ENCODE measurements around the gene PAOX. TPM values are rescaled to one million over a fixed set of nuclear protein-coding genes. Genes with fewer than 3 reads are reported as not detected.
"Not testable (repeated sequence)": the region's sequence is repeated elsewhere in the genome, so short reads cannot be mapped to it uniquely, and the experiment has no call there.

The PAOX gene
- total RNA-seq, 2 donors from 2014 or later = 9.7 to 11.1 TPM

- Histone ChIP-seq H3K9me3 (ENCODE audit: control insufficient read depth, low read length) (no peaks in the 10 kb centered on the region), H3K4me1 (ENCODE audit: control insufficient read depth, insufficient read depth, low read length) (no peaks in the 10 kb centered on the region), H3K9ac (ENCODE audit: extremely low read depth, low read length, poor library complexity, severe bottlenecking) (no peak overlapping the region), H3K36me3 (ENCODE audit: control insufficient read depth, insufficient read depth, low read length) (peaks cover 2% of the 10 kb centered on the region), H3K27me3 (ENCODE audit: control insufficient read depth, insufficient read depth, low read length, poor library complexity, severe bottlenecking) (peaks cover 55% of the 10 kb centered on the region), H3K4me3 (ENCODE audit: low read length) (no peak overlapping the region), H3K27ac (ENCODE audit: low read depth, low read length) (no peak overlapping the region)
- peaks cover 56% of the 10 kb centered on the region for H3K27me3 Mint-ChIP-seq (ENCODE audit: insufficient read depth)
- DNase-seq = no peak
- no peak for TF ChIP-seq CTCF (conservative IDR thresholded peaks at IDR 0.05)
- H3K4me1 Mint-ChIP-seq = no peaks in the 10 kb centered on the region
- no peak overlapping the region for H3K4me3 Mint-ChIP-seq
- H3K9me3 Mint-ChIP-seq = no peaks in the 10 kb centered on the region
- no peak overlapping the region for H3K27ac Mint-ChIP-seq
- H3K36me3 Mint-ChIP-seq (ENCODE audit: low read depth) = peaks cover 7% of the 10 kb centered on the region
- 71 to 80% methylated on average over 12 of the region's 12 CpGs for WGBS, 2 experiments (ENCODE audit: insufficient coverage in 1 of 2, insufficient read length in 1 of 2)
Observed at GRCh38 chr10:133375357-133376115, 3.5 kb upstream of the PAOX start.

DNA sequence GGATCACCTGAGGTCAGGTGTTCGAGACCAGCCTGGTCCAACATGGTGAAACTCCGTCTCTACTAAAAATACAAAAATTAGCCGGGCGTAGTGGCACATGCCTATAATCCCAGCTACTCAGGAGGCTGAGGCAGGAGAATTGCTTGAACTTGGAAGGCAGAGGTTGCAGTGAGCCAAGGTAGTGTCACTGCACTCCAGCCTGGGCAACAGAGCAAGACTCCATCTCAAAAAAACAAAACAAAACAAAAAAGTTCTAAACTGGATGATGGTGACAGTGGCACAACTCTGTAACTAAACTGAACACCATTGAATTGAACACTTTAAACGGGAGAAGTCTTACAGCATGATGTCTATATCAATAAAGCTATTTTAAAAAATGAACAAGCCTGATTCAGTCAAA is 2.9 kb upstream of the PAOX start:
- not testable (repeated sequence) for H3K4me3 Mint-ChIP-seq; H3K9me3 ChIP-seq (ENCODE audit: control insufficient read depth, low read length); H3K4me1 Mint-ChIP-seq; H3K27ac ChIP-seq (ENCODE audit: low read depth, low read length); H3K4me3 ChIP-seq (ENCODE audit: low read length); H3K36me3 ChIP-seq (ENCODE audit: control insufficient read depth, insufficient read depth, low read length); H3K36me3 Mint-ChIP-seq (ENCODE audit: low read depth); H3K9me3 Mint-ChIP-seq; DNase-seq; H3K9ac ChIP-seq (ENCODE audit: extremely low read depth, low read length, poor library complexity, severe bottlenecking); H3K4me1 ChIP-seq (ENCODE audit: control insufficient read depth, insufficient read depth, low read length); H3K27ac Mint-ChIP-seq
- H3K27me3 Mint-ChIP-seq (ENCODE audit: insufficient read depth) = peaks cover 56% of the 10 kb centered on the region
- 95 to 100% methylated on average over 5 of the region's 5 CpGs for WGBS, 2 experiments (ENCODE audit: insufficient coverage in 1 of 2, insufficient read length in 1 of 2)
- H3K27me3 ChIP-seq (ENCODE audit: control insufficient read depth, insufficient read depth, low read length, poor library complexity, severe bottlenecking) = peaks cover 55% of the 10 kb centered on the region

GRCh38 chr10:133377025-133377817 is 1.8 kb upstream of the PAOX start:
- H3K36me3 ChIP-seq (ENCODE audit: control insufficient read depth, insufficient read depth, low read length) = no peaks in the 10 kb centered on the region
- H3K27ac ChIP-seq (ENCODE audit: low read depth, low read length) = no peak overlapping the region
- no peaks in the 10 kb centered on the region for H3K4me1 Mint-ChIP-seq
- peaks cover 56% of the 10 kb centered on the region for H3K27me3 Mint-ChIP-seq (ENCODE audit: insufficient read depth)
- no peak overlapping the region for H3K27ac Mint-ChIP-seq
- no peaks in the 10 kb centered on the region for H3K9me3 ChIP-seq (ENCODE audit: control insufficient read depth, low read length)
- no peak overlapping the region for H3K4me3 ChIP-seq (ENCODE audit: low read length)
- peaks cover 55% of the 10 kb centered on the region for H3K27me3 ChIP-seq (ENCODE audit: control insufficient read depth, insufficient read depth, low read length, poor library complexity, severe bottlenecking)
- no peak overlapping the region for H3K4me3 Mint-ChIP-seq
- 90% methylated on average over 26 to 30 of the region's 30 CpGs for WGBS, 2 experiments (ENCODE audit: insufficient coverage in 1 of 2, insufficient read length in 1 of 2)
- peaks cover 5% of the 10 kb centered on the region for H3K36me3 Mint-ChIP-seq (ENCODE audit: low read depth)
- TF ChIP-seq CTCF (conservative IDR thresholded peaks at IDR 0.05) = no peak
- no peaks in the 10 kb centered on the region for H3K9me3 Mint-ChIP-seq
- no peak for DNase-seq
- H3K4me1 ChIP-seq (ENCODE audit: control insufficient read depth, insufficient read depth, low read length) = no peaks in the 10 kb centered on the region
- no peak overlapping the region for H3K9ac ChIP-seq (ENCODE audit: extremely low read depth, low read length, poor library complexity, severe bottlenecking)

Measured in endodermal cell (in vitro differentiated cells).